OCI-LY1 (cell line): ENCODE data around the gene DPYSL3.

ENCODE experiments used
- H2AFZ ChIP-seq: fragments of 200-600 bp; sonication (generic), shearing (Covaris generic); 2 replicates; pipeline ENCODE4 v1.6.0; 2014; ENCODE audit warnings: antibody characterized with exemption, mild to moderate bottlenecking, low read length
- H3F3A ChIP-seq: fragments of 200-600 bp; sonication (generic), shearing (Covaris generic); 2 replicates; pipeline ENCODE4 v1.6.0; 2014; ENCODE audit warnings: mild to moderate bottlenecking, antibody characterized with exemption, low read length, moderate library complexity; ENCODE audit not compliant: insufficient read depth
- H3K27ac ChIP-seq: fragments of 200-600 bp; sonication (generic); 2 replicates; pipeline ENCODE4 v1.5.1; 2014; ENCODE audit warnings: low read length, mixed run types, mild to moderate bottlenecking, low read depth; ENCODE audit not compliant: poor library complexity, severe bottlenecking
- H3K27me3 ChIP-seq: fragments of 200-600 bp; sonication (generic); 2 replicates; pipeline ENCODE4 v1.6.0; 2014; ENCODE audit warnings: antibody characterized with exemption, mild to moderate bottlenecking, low read length, moderate library complexity; ENCODE audit not compliant: insufficient read depth
- H3K36me3 ChIP-seq: fragments of 200-600 bp; sonication (generic); 2 replicates; pipeline ENCODE4 v1.6.1; 2014; ENCODE audit warnings: mild to moderate bottlenecking, antibody characterized with exemption, low read length, moderate library complexity, mixed read lengths; ENCODE audit not compliant: insufficient read depth
- H3K4me1 ChIP-seq: fragments of 200-600 bp; sonication (generic); 2 replicates; pipeline ENCODE4 v1.5.1; 2014; ENCODE audit warnings: mild to moderate bottlenecking, low read length, moderate library complexity; ENCODE audit not compliant: insufficient read depth, severe bottlenecking
- H3K4me2 ChIP-seq: fragments of 200-600 bp; sonication (generic), shearing (Covaris generic); 2 replicates; pipeline ENCODE4 v1.6.1; 2014; ENCODE audit warnings: low read length
- H3K4me3 ChIP-seq: fragments of 200-600 bp; sonication (generic); 2 replicates; pipeline ENCODE4 v1.5.1; 2014; ENCODE audit warnings: low read length, low read depth, mild to moderate bottlenecking, mixed read lengths; ENCODE audit not compliant: poor library complexity, severe bottlenecking
- H3K79me2 ChIP-seq: fragments of 200-600 bp; shearing (Covaris generic); 2 replicates; pipeline ENCODE4 v1.6.1; 2016; ENCODE audit warnings: mixed run types, low read length, mixed read lengths; ENCODE audit not compliant: insufficient read depth
- H3K9ac ChIP-seq: fragments of 200-600 bp; sonication (generic), shearing (Covaris generic); 2 replicates; pipeline ENCODE4 v1.6.1; 2014; ENCODE audit warnings: mild to moderate bottlenecking, low read length, mixed read lengths
- H3K9me2 ChIP-seq: fragments of 200-600 bp; sonication (generic), shearing (Covaris generic); 2 replicates; pipeline ENCODE4 v1.6.1; 2014; ENCODE audit warnings: low read depth, mild to moderate bottlenecking, low read length, mixed read lengths
- H3K9me3 ChIP-seq: fragments of 200-600 bp; shearing (Covaris generic); 2 replicates; pipeline ENCODE4 v1.6.1; 2014; ENCODE audit warnings: low read length, mixed read lengths
- H4K20me1 ChIP-seq: fragments of 200-600 bp; sonication (generic), shearing (Covaris generic); 2 replicates; pipeline ENCODE4 v1.6.0; 2016; ENCODE audit warnings: mild to moderate bottlenecking, low read length; ENCODE audit not compliant: insufficient read depth
- CTCF ChIP-seq: fragments of 200-600 bp; sonication (generic), shearing (Covaris generic); IDR thresholded peaks from 2 replicates; pipeline ENCODE4 v1.5.1; 2017; ENCODE audit warnings: mild to moderate bottlenecking, antibody characterized with exemption, low read length, moderate library complexity, mixed read lengths
- EZH2 ChIP-seq: fragments of 200-600 bp; sonication (generic), shearing (Covaris generic); IDR thresholded peaks from 2 replicates; pipeline ENCODE4 v1.8.0; 2017; ENCODE audit warnings: borderline replicate concordance, mixed run types, mild to moderate bottlenecking, antibody characterized with exemption, low read length, moderate library complexity, mixed read lengths

The DPYSL3 gene

DNA sequence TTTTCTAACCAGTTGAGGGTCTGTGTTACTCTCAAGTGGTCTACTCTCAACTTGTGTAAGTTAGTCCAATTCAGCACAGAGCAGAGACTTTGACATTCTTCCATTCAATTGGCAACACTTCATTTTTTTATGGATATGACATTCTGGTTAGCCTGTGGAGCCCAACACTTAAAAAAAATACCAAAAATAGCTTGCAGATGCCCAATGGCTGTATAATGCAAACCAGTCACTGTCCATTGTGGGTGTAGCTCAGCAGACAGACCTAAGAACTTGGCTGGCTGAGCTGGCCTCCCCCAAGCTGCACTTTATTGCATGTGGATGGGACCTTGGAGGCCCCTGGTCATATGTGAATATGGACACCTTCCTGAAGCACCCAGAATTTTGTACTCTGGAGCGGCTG lies 103.2 kb downstream of the DPYSL3 start:
- Histone ChIP-seq H3K4me2 (no peak overlapping the region), H3K79me2 (no peaks in the 10 kb centered on the region), H3K27me3 (no peaks in the 10 kb centered on the region), H3K4me3 (no peak overlapping the region), H3K27ac (no peak overlapping the region), H3K9me3 (no peaks in the 10 kb centered on the region), H3K9me2 (no peaks in the 10 kb centered on the region), H3K4me1 (no peaks in the 10 kb centered on the region), H3F3A (no peaks in the 10 kb centered on the region), H2AFZ (no peak overlapping the region), H3K36me3 (no peaks in the 10 kb centered on the region), H3K9ac (no peak overlapping the region), H4K20me1 (no peaks in the 10 kb centered on the region)
- no peak for TF ChIP-seq CTCF
- no peak for TF ChIP-seq EZH2

- no peaks in the 10 kb centered on the region for H3F3A ChIP-seq
- H3K9me2 ChIP-seq: no peaks in the 10 kb centered on the region
- H3K27me3 ChIP-seq: no peaks in the 10 kb centered on the region
- H3K79me2 ChIP-seq: no peaks in the 10 kb centered on the region
- H3K4me3 ChIP-seq: no peak overlapping the region
- H3K9me3 ChIP-seq: no peaks in the 10 kb centered on the region
- no peak overlapping the region for H3K9ac ChIP-seq
- TF ChIP-seq CTCF: no peak
- TF ChIP-seq EZH2: no peak
- no peaks in the 10 kb centered on the region for H3K4me1 ChIP-seq
- H3K4me2 ChIP-seq: no peak overlapping the region
- no peak overlapping the region for H3K27ac ChIP-seq
- H2AFZ ChIP-seq: no peak overlapping the region
- no peaks in the 10 kb centered on the region for H4K20me1 ChIP-seq
- no peaks in the 10 kb centered on the region for H3K36me3 ChIP-seq
Measured at GRCh38 chr5:147404706-147405105, 105.2 kb downstream of the DPYSL3 start.

DNA sequence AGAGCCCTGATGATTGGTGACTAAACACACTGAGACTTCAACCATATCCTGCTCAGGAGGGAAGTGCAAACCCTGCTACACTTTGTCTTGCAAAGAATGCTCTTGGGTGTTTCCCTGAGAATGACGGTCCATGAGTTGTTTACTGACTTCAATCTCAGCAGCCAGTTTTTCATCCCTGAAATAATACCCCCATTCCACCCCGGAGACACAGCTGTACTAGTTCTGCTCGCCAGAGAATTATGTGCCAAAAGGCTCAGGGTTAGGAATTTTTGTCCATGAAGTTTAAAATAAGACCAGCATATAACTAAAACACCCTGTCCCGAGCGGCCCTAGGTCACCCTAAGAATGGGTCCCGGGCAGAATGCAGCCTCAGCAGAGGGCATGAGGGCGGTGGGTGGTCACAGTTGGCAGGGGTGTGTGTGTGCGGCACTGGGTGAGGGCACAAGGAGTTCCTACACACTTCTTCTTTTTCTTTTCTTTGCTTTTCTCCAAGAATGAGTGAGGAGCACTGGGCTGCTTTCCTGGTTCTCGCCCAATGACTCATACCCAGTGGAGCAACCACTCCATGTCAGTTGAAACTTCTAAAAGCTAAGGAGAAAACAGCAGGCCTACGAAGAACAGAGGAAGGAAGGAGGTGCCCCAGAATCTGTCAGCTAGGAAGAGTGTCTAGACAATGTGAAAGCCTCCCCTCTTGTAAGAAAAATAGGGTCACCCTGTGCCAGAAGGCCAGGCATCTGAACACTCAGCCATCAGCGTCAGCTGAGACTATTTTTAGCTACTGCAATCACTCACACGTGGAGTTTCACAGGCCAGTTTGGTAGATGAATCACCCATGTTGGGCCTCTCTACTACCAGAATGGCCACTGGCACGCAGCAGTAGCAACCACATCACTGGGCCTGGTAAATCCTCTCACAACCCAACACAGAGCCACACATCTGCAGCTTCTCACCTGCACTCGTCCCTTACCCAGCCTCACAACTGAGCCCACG lies 105.9 kb downstream of the DPYSL3 start:
- Histone ChIP-seq H3K4me3 (no peak overlapping the region), H3K9ac (no peak overlapping the region), H2AFZ (no peak overlapping the region), H3K4me1 (no peaks in the 10 kb centered on the region), H3K9me2 (no peaks in the 10 kb centered on the region), H4K20me1 (no peaks in the 10 kb centered on the region), H3K36me3 (no peaks in the 10 kb centered on the region), H3K9me3 (no peaks in the 10 kb centered on the region), H3K79me2 (no peaks in the 10 kb centered on the region), H3K4me2 (no peak overlapping the region), H3K27ac (no peak overlapping the region), H3K27me3 (no peaks in the 10 kb centered on the region), H3F3A (no peaks in the 10 kb centered on the region)
- TF ChIP-seq EZH2: no peak
